Stimulated activated CD4-positive, alpha-beta T cell treated with anti-CD3 and anti-CD28 coated beads, Interleukin-4, amount 100 ng/mL, for 4 hours (primary cell): ENCODE measurements around the gene PRKACA.
"Not testable (repeated sequence)": the region's sequence is repeated elsewhere in the genome, so short reads cannot be mapped to it uniquely, and the experiment has no call there.

Experiments used
- DNase-seq, 2 experiments: peaks; one replicate each; pipeline ENCODE4 v3.0.0-alpha.2; 2020

PRKACA gene

DNA sequence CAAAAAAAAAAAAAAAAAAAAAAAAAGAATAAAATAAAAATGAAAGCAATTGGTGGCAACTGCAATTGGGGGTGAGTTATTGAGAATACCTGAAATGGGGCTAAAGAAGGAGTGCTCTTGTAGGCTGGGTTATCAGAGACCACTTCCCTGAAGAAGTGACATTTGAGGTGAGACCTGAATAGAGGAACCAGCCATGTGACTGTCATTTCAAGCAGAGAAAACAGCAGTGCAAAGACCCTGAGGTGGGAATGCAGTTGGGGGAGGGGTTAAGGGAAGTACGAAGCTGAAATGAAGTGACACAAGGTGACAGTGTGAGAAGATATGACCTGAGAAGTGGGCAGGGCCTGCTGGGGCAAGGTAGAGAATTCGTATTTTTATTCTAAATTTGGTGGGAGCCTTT is 51.4 kb downstream of the PRKACA start:
- DNase-seq: no peak

DNA sequence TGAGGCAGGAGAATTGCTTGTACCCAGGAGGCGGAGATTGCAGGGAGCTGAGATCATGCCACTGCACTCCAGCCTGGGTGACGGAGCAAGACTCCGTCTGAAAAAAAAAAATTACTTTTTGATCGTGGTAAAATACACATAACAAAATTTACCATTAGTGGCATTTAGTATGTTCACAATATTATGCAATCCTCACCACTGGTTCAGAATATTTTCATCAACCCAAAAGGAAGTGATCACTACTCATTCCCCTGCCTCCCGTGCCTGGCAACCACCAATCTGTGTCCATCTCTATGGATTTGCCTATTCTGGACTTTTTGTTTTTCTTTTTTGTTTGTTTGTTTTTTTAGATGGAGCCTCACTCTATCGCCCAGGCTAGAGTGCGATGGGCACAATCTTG is 54.5 kb downstream of the PRKACA start:
- no peak for DNase-seq

DNA sequence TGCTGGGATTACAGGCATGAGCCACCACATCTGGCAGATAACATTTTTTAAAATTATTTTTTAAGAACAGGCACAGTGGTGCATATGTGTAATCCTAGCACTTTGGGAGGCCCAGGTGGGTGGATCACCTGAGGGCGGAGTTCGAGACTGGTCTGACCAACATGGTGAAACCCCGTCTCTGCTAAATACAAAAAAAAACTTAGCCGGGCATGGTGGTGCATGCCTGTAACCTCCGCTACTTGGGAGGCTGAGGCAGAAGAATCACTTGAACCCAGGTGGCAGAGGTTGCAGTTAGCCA is 55.1 kb downstream of the PRKACA start:
- DNase-seq: no peak

DNA sequence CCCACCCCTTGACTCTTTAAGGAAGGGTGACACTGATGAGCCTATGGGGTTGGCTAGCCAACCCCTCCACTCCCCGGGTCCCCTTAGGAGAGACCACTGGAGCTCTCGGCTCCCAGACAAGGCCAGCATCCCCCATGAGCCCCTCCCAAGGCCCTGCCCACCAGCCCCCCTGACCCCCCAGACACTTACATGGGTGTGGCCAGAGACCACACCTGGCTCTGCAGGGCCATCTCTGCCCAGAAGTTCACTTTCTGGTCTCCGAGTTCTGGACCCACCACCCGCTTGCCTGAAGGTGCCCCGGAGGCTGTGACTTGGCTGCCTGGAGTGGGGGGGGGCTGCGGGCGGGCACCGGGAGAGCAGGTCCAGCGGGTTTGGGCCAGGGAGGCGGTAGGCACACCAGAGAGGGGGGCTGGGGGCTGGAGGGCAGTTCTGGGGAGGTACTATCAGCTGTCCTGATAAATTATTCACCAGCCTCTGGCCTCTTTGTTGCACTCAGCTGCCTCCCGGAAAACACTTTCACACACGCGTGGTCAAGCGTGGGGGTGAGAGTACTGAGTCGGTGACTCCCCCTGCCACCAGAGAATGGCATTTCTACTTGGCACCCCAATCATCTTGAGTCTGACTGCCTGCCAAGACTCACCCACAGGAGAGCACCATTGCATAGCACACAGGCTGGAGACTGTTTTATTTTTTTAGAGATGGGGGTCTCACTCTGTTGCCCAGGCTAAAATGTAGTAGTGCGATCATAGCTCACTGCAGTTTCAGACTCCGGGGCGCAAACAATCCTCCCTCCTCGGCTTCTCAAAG is 55.6 kb downstream of the PRKACA start, which contains the start of gene PALM3:
Gene PALM3, minus strand, starts transcription at position 326 of the 807 bp plus-strand sequence. Its CDS starts 96 bp downstream, at position 230.
- DNase-seq: no peak

DNA sequence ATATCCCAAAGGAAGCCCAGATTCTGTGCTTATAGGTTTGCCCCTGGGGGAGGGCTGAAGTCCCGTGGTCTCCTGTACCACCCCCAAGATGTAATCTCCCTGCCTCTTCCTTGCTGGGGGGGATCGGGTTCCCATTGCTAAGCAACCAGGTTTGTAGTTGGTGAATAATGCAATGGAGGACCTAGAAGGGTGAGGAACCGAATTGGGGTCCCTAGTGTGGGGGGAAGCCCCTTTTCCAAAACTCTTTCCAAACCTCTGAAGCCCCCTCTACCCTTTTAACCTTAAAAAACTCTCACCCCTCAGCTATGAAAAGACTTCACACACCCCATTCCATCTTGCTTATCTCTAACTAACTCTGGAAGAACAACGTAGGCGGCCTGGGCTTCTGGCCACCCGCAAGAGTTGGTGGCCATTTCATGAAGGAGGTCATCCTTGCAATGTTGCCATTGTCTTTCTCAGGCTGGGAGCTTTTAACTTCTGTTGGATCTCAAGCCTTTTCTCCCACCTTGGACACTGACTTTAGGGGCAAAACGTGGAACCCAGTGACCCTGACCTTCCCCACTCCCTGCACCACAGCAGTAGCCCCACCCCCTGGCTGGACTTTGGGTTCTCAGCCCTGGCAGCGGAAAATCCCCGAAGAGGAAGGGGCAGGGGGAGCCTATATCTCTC is 56.3 kb downstream of the PRKACA start:
- DNase-seq: no peak

GRCh38 chr19:14059652-14060155 is 57.9 kb downstream of the PRKACA start:
- no peak for DNase-seq

- peak; percentile 38 to 48 for DNase-seq
Measured at GRCh38 chr19:14059093-14059480, 58.5 kb downstream of the PRKACA start.

- DNase-seq: no peak
Measured at GRCh38 chr19:14058182-14059092, 59.1 kb downstream of the PRKACA start.

- no peak for DNase-seq
Measured at GRCh38 chr19:14056741-14057356, 60.7 kb downstream of the PRKACA start.

DNA sequence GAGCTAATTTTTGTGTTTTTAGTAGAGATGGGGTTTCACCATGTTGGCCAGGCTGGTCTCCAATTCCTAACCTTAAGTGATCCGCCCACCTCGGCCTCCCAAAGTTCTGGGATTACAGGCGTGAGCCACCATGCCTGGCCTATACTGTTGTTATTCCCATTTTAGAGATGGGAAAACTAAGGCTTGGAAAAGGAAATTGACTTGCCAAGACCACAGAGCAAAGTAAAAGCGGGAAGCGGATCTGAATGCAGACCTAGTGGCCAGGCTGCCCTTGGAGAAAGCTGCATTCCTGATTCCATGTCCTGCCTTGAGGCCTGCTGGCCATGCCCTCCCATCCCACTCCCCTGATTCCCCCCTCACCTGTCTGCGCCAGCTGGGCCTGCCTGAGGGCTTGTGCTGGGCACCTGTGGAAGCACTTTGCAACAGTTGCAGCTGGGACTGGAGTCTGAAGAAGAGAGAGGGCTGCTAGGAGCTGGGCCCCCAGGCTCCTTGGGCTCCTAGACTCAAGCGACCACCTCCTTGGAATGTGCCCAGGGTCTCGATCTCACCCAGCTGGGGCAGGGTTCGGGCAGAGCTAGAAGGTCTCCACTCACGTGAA is 61.4 kb downstream of the PRKACA start:
- no peak for DNase-seq

DNA sequence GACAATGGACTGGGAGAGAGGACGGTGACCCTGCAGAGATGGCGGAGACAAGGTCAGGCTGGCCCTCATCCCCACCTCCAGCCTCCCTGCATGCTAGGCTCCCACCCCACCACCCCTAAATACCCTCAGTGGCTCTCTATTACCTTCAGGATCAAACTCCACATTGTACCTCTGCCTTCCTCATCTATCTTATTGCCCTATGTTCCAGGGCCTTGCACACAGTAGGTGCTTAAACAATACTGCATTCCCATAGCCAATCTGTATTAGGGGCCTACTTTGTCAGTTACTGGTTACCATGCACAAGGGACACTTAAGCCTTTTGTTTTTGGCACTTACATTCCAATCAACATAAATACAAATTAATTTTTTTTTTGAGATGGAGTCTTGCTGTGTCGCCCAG is 62.2 kb downstream of the PRKACA start:
- DNase-seq: no peak

DNA sequence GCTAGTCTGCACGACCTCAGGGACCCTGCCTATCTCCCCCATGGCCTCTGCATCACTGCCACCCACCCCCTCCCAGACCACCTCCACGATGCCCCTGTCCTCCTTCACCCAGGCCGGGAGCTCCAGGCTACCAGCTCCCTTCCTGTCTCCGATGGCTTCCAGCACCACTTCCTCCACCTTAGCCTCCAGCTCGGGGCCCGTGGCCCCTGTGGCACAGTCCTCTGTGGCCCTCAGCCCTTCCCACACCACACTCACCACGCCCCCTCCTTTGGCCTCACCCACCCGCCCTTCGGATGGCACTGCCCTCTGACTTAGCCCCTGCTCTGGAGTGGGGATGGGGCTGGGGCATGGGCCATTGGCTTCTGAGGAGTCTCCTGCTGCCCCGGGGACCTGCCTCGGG is 62.8 kb downstream of the PRKACA start:
- no peak for DNase-seq

DNA sequence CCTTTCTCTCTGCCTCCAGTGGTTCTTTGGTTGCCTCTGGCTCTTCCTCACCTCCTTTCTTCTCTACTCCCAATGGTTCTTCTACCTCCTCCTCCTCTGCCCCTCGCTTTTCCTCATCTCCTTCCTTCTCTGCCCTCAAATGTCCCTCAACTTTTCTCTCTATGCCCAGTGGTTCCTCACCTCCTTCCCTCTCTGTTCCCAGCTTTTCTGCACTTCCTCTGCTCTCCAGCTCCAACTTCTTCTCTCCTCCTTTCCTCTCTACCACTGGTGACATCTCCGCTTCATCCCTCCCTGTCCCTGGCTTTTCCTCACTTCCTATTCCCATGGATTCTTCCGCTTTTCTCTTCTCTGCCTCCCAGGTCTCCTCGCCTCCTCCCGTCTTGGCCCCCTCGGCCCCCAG is 63.5 kb downstream of the PRKACA start:
- DNase-seq: no peak

DNA sequence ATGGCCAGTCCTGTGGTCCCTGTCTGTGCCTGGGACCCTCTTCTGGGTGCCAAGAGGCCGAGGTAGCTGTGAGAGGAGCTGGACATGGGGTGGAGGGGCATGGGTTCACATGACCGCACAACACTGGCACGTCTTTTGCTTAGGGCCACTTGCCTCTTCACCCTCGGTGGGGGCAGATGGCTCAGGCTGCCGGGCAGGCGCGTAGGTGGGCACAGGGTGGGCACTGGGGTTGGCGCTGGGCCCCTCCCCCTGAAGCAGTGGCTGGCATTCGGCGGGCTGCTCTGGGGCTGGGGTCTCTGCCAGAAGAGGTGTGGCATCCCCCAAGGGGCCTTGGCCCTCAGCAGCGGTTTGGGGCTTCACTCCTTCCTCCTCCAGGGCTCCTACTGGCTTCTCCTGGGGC is 64.1 kb downstream of the PRKACA start:
- DNase-seq: no peak

DNA sequence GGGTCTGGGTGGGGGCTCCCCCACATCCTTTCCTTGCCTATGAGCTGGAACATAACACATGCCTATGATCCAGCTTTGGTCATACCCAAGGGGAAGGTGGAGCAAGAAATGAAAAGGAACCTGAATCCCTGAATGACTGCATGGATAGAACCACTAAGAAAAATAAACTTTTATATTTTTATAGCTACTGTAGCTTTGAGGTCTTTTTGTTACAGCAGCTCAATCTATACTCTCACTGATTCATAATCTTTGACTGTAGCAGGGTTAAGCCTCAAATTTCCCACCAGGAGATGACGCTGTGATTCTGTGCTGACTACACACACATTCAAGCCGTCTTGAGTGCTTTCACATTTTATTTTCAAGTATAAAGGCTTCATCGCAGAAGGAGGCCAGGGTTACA is 64.5 kb downstream of the PRKACA start:
- no peak for DNase-seq

GRCh38 chr19:14052470-14052869 is 65.1 kb downstream of the PRKACA start:
- DNase-seq: no peak

- no peak for DNase-seq
Measured at GRCh38 chr19:14051980-14052379, 65.6 kb downstream of the PRKACA start.

DNA sequence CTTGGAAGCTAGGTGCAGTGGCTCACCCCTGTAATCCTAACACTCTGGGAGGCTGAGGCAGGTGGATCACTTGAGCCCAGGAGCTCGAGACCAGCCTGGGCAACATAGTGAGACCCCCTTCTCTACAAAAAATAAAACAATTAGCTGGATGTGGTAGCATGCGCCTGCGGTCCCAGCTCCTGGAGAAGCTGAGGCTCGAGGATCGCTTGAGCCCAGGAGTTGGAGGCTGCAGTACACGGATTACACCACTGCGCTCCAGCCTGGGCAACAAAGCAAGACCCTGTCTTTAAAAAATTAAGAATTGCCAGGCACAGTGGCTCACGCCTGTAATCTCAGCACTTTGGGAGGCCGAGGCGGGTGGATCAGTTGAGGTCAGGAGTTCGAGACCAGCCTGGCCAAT is 66.6 kb downstream of the PRKACA start:
- DNase-seq: not testable (repeated sequence)

DNA sequence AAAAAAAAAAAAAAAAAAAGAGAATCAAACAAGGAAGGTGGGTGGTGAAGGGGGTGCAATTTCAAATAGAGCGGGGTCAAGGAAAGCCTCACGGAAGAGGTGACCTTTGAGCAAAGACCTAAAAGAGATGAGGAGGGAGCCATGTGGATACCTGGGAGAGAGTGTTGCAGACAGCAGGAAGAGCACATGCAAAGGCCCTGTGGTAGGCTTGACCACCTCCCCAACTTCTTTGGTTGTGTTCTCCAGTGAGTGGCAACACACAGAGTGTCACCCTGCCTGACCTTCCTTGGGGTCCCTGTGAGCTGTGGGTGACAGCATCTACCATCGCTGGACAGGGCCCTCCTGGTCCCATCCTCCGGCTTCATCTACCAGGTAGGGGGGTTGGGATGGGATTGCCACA is 67.0 kb downstream of the PRKACA start:
- DNase-seq: no peak

DNA sequence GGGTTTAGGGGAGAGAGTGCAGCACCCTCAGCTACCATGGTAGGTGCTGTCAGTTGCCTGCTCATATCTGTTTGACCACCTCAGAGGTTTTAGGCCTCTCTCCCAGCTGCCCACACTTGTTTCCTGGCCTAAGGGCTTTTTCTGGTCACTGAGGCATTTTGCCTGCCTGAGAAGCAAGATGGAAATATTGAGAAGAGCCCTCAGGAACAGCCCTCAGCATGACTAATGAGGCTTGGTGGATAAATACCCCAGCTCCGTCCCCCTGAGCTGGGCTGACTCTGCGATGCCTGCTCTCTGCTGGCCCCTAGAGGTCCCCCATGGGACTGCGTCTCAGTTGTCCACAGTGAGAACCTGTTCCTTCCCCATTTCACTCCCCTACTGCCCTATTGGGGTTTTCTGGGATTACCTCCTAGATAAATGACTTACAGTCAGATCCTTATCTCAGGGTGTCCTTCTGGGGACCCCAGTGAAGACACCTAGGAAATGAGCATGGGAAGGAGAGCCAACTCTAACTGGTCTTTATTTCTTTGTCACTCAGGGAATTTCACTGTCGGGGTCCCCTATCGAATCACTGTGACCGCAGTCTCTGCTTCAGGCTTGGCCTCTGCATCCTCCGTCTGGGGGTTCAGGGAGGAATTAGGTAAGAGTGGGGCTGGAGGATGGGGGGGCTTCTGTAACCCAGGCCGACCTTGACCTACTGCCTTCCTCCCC is 69.0 kb downstream of the PRKACA start:
- peak; percentile 72 to 76 for DNase-seq

GRCh38 chr19:14047866-14048265 is 69.7 kb downstream of the PRKACA start:
- not testable (repeated sequence) for DNase-seq
